GM12878 (cell line): ENCODE measurements around the gene USP10. TPM values are rescaled to one million over a fixed set of nuclear protein-coding genes. Genes with fewer than 3 reads are reported as not detected.

Source experiments
- ATAC-seq: fragments of 200-7000 bp; cut with Tn5 transposase; 3 replicates; pipeline ENCODE4 v1.9.1; 2020; ENCODE audit warnings: mild to moderate bottlenecking, moderate library complexity
- BruUV-seq: library from RNA; stranded (reverse); fragments of 400-500 nt; replicated peaks from 2 replicates; lab custom pipeline; 2021; lab: Mats Ljungman, UMichigan
- CTCF ChIA-PET: fragments of 300-600 bp; sonication (Branson Sonifier 250); formaldehyde crosslinking; extraction: SDS; loops from one replicate; lab custom pipeline; 2021; ENCODE audit warnings: inconsistent platforms; lab: Yijun Ruan, JAX
- POLR2A ChIA-PET: fragments of 350-600 bp; formaldehyde crosslinking; extraction: SDS; loops from one replicate; lab custom pipeline; 2021; ENCODE audit warnings: inconsistent platforms; lab: Charles Lee
- RAD21 ChIA-PET: fragments of 300-600 bp; sonication (Branson Sonifier 250); formaldehyde crosslinking; loops from one replicate; lab custom pipeline; 2023; ENCODE audit warnings: antibody characterized with exemption; ENCODE audit not compliant: unreplicated experiment; lab: Charles Lee
- SMC1A ChIA-PET: fragments of 300-600 bp; sonication (Branson Sonifier 250); formaldehyde crosslinking; loops from one replicate; lab custom pipeline; 2023; ENCODE audit not compliant: unreplicated experiment, uncharacterized antibody; lab: Charles Lee
- DNase-seq: peaks from one replicate; pipeline ENCODE4 v3.0.0-alpha.2; 2011; ENCODE audit warnings: low read depth, low spot score
- FAIRE-seq: peaks from 3 replicates; lab custom pipeline; 2011; peaks lifted over from hg19 to GRCh38; lab: Jason Lieb, UNC
- H2AFZ ChIP-seq: 2 replicates; pipeline ENCODE4 v1.6.0; 2011; ENCODE audit warnings: low read depth, low read length, control low read depth; ENCODE audit not compliant: control insufficient read depth
- H3K27ac ChIP-seq: 2 replicates; pipeline ENCODE4 v1.5.1; 2011; ENCODE audit warnings: control low read depth; ENCODE audit not compliant: control insufficient read depth, insufficient read depth
- H3K27me3 ChIP-seq, 2 experiments: replicated peaks in 1 of 2; 2 replicates each; pipeline versions ENCODE4 v1.6.0 to v1.6.1; 2011; ENCODE audit warnings: low read length in 1 of 2; ENCODE audit not compliant: control insufficient read depth in 2 of 2, insufficient read depth in 2 of 2
- H3K36me3 ChIP-seq, 2 experiments: 2 replicates each; pipeline ENCODE4 v1.5.1; 2011; ENCODE audit warnings: low read length in 1 of 2; ENCODE audit not compliant: control insufficient read depth in 2 of 2, insufficient read depth in 2 of 2
- H3K4me1 ChIP-seq: 2 replicates; pipeline ENCODE4 v1.6.1; 2011; ENCODE audit warnings: mild to moderate bottlenecking, low read length, moderate library complexity, mixed read lengths; ENCODE audit not compliant: control insufficient read depth, insufficient read depth
- H3K4me2 ChIP-seq: 2 replicates; pipeline ENCODE4 v1.6.0; 2011; ENCODE audit warnings: control low read depth; ENCODE audit not compliant: control insufficient read depth, insufficient read depth
- H3K4me3 ChIP-seq: fragments of 200-600 bp; sonication (generic); 2 replicates; pipeline ENCODE4 v1.5.1; 2016
- H3K79me2 ChIP-seq: 2 replicates; pipeline ENCODE4 v1.6.0; 2011; ENCODE audit warnings: low read length; ENCODE audit not compliant: control insufficient read depth, insufficient read depth
- H3K9ac ChIP-seq: 2 replicates; pipeline ENCODE4 v1.8.0; 2011; ENCODE audit warnings: low read length, control low read depth, mixed read lengths; ENCODE audit not compliant: control insufficient read depth, insufficient read depth
- H3K9me3 ChIP-seq: replicated peaks from 3 replicates; pipeline ENCODE4 v1.5.1; 2011; ENCODE audit warnings: mild to moderate bottlenecking, low read length; ENCODE audit not compliant: control insufficient read depth, insufficient read depth
- H4K20me1 ChIP-seq: 2 replicates; pipeline ENCODE4 v1.6.0; 2011; ENCODE audit not compliant: control insufficient read depth, insufficient read depth
- BCLAF1 ChIP-seq: fragments of 450-650 bp; IDR thresholded peaks from 2 replicates; pipeline ENCODE4 v1.6.1; 2017; ENCODE audit warnings: antibody characterized with exemption, mild to moderate bottlenecking, moderate library complexity
- ELK1 ChIP-seq: IDR thresholded peaks from 2 replicates; pipeline ENCODE4 v1.6.1; 2012; ENCODE audit warnings: low read depth, low read length, improper control_type of control experiment
- EP300 ChIP-seq, 2 experiments: fragments of 150-350 bp in 1 of 2; IDR thresholded peaks; 2 replicates each; pipeline ENCODE4 v1.6.1; 2011 to 2012; ENCODE audit warnings: low read depth in 2 of 2, low read length in 2 of 2, borderline replicate concordance in 1 of 2, improper control_type of control experiment in 1 of 2, inconsistent platforms in 1 of 2; ENCODE audit not compliant: control insufficient read depth in 1 of 2
- FOXM1 ChIP-seq: IDR thresholded peaks from 2 replicates; pipeline ENCODE4 v1.6.1; 2012; ENCODE audit warnings: low read depth, mild to moderate bottlenecking, inconsistent platforms, low read length, moderate library complexity
- GATAD2B ChIP-seq: fragments of 450-650 bp; conservative IDR thresholded peaks from 2 replicates; pipeline ENCODE4 v1.6.1; 2017; ENCODE audit warnings: low read depth, mild to moderate bottlenecking, moderate library complexity
- MEF2B ChIP-seq: fragments of 450-650 bp; IDR thresholded peaks from 2 replicates; pipeline ENCODE4 v1.6.1; 2018; ENCODE audit warnings: mild to moderate bottlenecking, moderate library complexity; ENCODE audit not compliant: partially characterized antibody, poor library complexity, severe bottlenecking
- NR2C2 ChIP-seq: IDR thresholded peaks from 2 replicates; pipeline ENCODE4 v1.6.1; 2011; ENCODE audit warnings: borderline replicate concordance, low read depth; ENCODE audit not compliant: control insufficient read depth, insufficient read length
- PML ChIP-seq: IDR thresholded peaks from 2 replicates; pipeline ENCODE4 v1.6.1; 2012; ENCODE audit warnings: low read length, inconsistent platforms
- POLR2AphosphoS2 ChIP-seq: IDR thresholded peaks from 2 replicates; pipeline ENCODE4 v1.6.1; 2011; ENCODE audit warnings: low read depth, mild to moderate bottlenecking, low read length, improper control_type of control experiment, moderate library complexity
- RAD51 ChIP-seq: fragments of 450-650 bp; IDR thresholded peaks from 2 replicates; pipeline ENCODE4 v1.6.1; 2016; ENCODE audit warnings: moderate library complexity, mild to moderate bottlenecking, inconsistent platforms
- SP1 ChIP-seq: IDR thresholded peaks from one replicate; pipeline ENCODE4 v1.6.1; 2011; ENCODE audit warnings: low read depth, low read length
- TBL1XR1 ChIP-seq: IDR thresholded peaks from 2 replicates; pipeline ENCODE4 v1.6.1; 2012; ENCODE audit warnings: low read depth, low read length, improper control_type of control experiment
- TCF3 ChIP-seq: IDR thresholded peaks from 2 replicates; pipeline ENCODE4 v1.6.1; 2012; ENCODE audit warnings: low read depth, mild to moderate bottlenecking, low read length, borderline replicate concordance; ENCODE audit not compliant: insufficient read depth
- WGBS: methylation state at CpG from one replicate; pipeline ENCODE4 v1.1.6; 2016; ENCODE audit warnings: low lambda C conversion rate; ENCODE audit not compliant: insufficient replicate concordance, insufficient coverage; ENCODE audit errors: missing lambda C conversion rate; 5-methylcytosine and 5-hydroxymethylcytosine counted together
- in situ Hi-C: fragments of 300-500 bp; cut with MboI; formaldehyde crosslinking; loops from 9 replicates; pipeline ENCODE4 v1.14.3; 2018; ENCODE audit warnings: mixed read lengths
- intact Hi-C: fragments of 100-400 bp; cut with micrococcal nuclease; formaldehyde crosslinking; loops from one replicate; pipeline ENCODE4 v1.14.2; 2022; ENCODE audit not compliant: unreplicated experiment
- polyA plus RNA-seq, 11 experiments: library from polyadenylated mRNA; depleted of rRNA in 4 of 11; unstranded in 6 of 11; stranded (reverse) in 5 of 11; fragments of >200 nt; fragmentation: Nextera tagmentation in 4 of 11; fragmentation: Illumina TruSeq in 1 of 11; extraction: Ambion mirVana in 4 of 11; extraction: Trizol in 1 of 11; gene quantifications; 1 replicate in 1 of 11; 2 replicates in 10 of 11; pipeline versions ENCODE4 v1.2.1 to v1.2.3, GENCODE V29; 2011 to 2016; ENCODE audit warnings: inconsistent platforms in 2 of 11, missing spikeins in 2 of 11, low read depth in 1 of 11
- total RNA-seq, 4 experiments: library from RNA; depleted of rRNA in 3 of 4; stranded (reverse); fragments of >200 nt in 3 of 4; fragmentation: Illumina TruSeq in 1 of 4; extraction: Trizol in 1 of 4; gene quantifications; 2 replicates each; pipeline versions ENCODE4 v1.2.1 to v1.2.3, GENCODE V29; 2013 to 2021

The USP10 gene
- total and polyA plus RNA-seq, 10 of the 15 experiments (the other 5 are each of a cell fraction or from before 2014, with no cell fraction given), result 46.1 to 160 (median 105) TPM

- ATAC-seq (no peak), FAIRE-seq (no peak)
- no peak overlapping the region for H3K9ac ChIP-seq
- no peak overlapping the region for H2AFZ ChIP-seq
- no TSS peak for BruUV-seq
- POLR2A ChIA-PET, result interaction anchor here (0.5 to 0.6 kb wide), 2 partner anchors 69 to 129 kb away, joined by 3 read pairs; no protein-coding TSS in a partner anchor
- RAD21 ChIA-PET, result interaction anchor here (8.1 kb wide), 1 partner anchor 214 kb away, joined by 84 read pairs; no protein-coding TSS in a partner anchor
- H3K4me3 ChIP-seq, result no peak overlapping the region
- in situ Hi-C loops (no loop called here), intact Hi-C loops (loop anchor here (10.0 kb wide), 1 partner anchor 138 kb away; no protein-coding TSS in a partner anchor)
- H3K27me3 ChIP-seq, result no peaks in the 10 kb centered on the region
- no peak overlapping the region for H3K27ac ChIP-seq
- peaks cover 55% of the 10 kb centered on the region for H3K79me2 ChIP-seq
- CTCF ChIA-PET, result interaction anchor here (1.0 to 12.5 kb wide), 8 partner anchors 11 to 251 kb away, joined by 3 to 239 read pairs (median 4); no protein-coding TSS in a partner anchor
- no peak for TF ChIP-seq PML
- no peak for TF ChIP-seq ELK1
- no peak for TF ChIP-seq GATAD2B
- TF ChIP-seq FOXM1, result no peak
- TF ChIP-seq EP300 (IDR thresholded peaks at IDR 0.05; ENCODE audit: borderline replicate concordance in 1 of 2, control insufficient read depth in 1 of 2, low read depth in 2 of 2, low read length in 2 of 2), result no peak
- TF ChIP-seq POLR2AphosphoS2, result no peak
- TF ChIP-seq SP1, result no peak
- no peak for TF ChIP-seq BCLAF1
- TF ChIP-seq MEF2B, result no peak
- no peak for TF ChIP-seq NR2C2
- no peak for TF ChIP-seq TCF3
- TF ChIP-seq TBL1XR1, result no peak
- no peak for TF ChIP-seq RAD51
- TF ChIP-seq, all 136 proteins: peak for 0
- no peak for DNase-seq
- Histone ChIP-seq H4K20me1 (peaks cover 8% of the 10 kb centered on the region), H3K4me1 (peaks cover 33% of the 10 kb centered on the region), H3K36me3 (peaks cover 14 to 22% of the 10 kb centered on the region in 2 experiments), H3K4me2 (no peak overlapping the region), H3K9me3 (no peaks in the 10 kb centered on the region)
- SMC1A ChIA-PET, result interaction anchor here (0.6 to 11.2 kb wide), 4 partner anchors 16 to 252 kb away, joined by 3 to 142 read pairs (median 47); no protein-coding TSS in a partner anchor
- WGBS, result 47% methylated on average over 2 of the region's 2 CpGs
Observed at GRCh38 chr16:84756830-84757229, 57.0 kb downstream of the USP10 start.
